Endothelial cell of umbilical vein (primary cell): ENCODE measurements around the gene DENND1B. TPM values are rescaled to one million over a fixed set of nuclear protein-coding genes. Genes with fewer than 3 reads are reported as not detected.

ENCODE experiments used
- BruUV-seq: library from RNA; stranded (reverse); fragments of 400-500 nt; replicated peaks from 2 replicates; lab custom pipeline; 2021; lab: Mats Ljungman, UMichigan
- CTCF ChIA-PET: fragments of 300-600, 350-600 bp; sonication (Branson Sonifier 250); formaldehyde crosslinking; loops from one replicate; lab custom pipeline; 2021; ENCODE audit warnings: antibody characterized with exemption, inconsistent platforms; lab: Charles Lee
- POLR2A ChIA-PET: fragments of 300-600, 350-600 bp; sonication (Branson Sonifier 250); formaldehyde crosslinking; loops from one replicate; lab custom pipeline; 2021; ENCODE audit warnings: antibody characterized with exemption, inconsistent platforms; lab: Charles Lee
- DNase-seq: peaks from one replicate; pipeline ENCODE4 v3.0.0-alpha.2; 2011; ENCODE audit warnings: low read depth, low spot score
- FAIRE-seq: peaks from 2 replicates; lab custom pipeline; 2011; peaks lifted over from hg19 to GRCh38; lab: Jason Lieb, UNC
- H2AFZ ChIP-seq: 2 replicates; pipeline ENCODE4 v1.6.0; 2012; ENCODE audit warnings: low read depth, low read length, control low read depth, inconsistent platforms
- H3K27ac ChIP-seq: 2 replicates; pipeline ENCODE4 v1.5.1; 2011; ENCODE audit warnings: low read depth, mild to moderate bottlenecking, control low read depth, low read length, moderate library complexity; ENCODE audit not compliant: insufficient read depth
- H3K27me3 ChIP-seq, 2 experiments: 2 replicates each; pipeline versions ENCODE4 v1.6.0 to v1.6.1; 2011; ENCODE audit warnings: low read length in 2 of 2, mixed read lengths in 1 of 2; ENCODE audit not compliant: control insufficient read depth in 2 of 2, insufficient read depth in 2 of 2
- H3K36me3 ChIP-seq, 2 experiments: 2 replicates in 1 of 2; 3 replicates in 1 of 2; pipeline ENCODE4 v1.5.1; 2011; ENCODE audit warnings: low read length in 2 of 2, mild to moderate bottlenecking in 1 of 2, moderate library complexity in 1 of 2; ENCODE audit not compliant: control insufficient read depth in 2 of 2, insufficient read depth in 2 of 2; ENCODE audit errors: extremely low read depth in 1 of 2
- H3K4me1 ChIP-seq: 3 replicates; pipeline ENCODE4 v1.5.1; 2011; ENCODE audit warnings: mild to moderate bottlenecking, low read length; ENCODE audit not compliant: control insufficient read depth, insufficient read depth; ENCODE audit errors: extremely low read depth
- H3K4me2 ChIP-seq: 2 replicates; pipeline ENCODE4 v1.6.1; 2011; ENCODE audit warnings: low read length, control low read depth, mixed read lengths; ENCODE audit not compliant: insufficient read depth
- H3K4me3 ChIP-seq, 3 experiments: fragments of 200-600 bp in 1 of 3; sonication (generic), shearing (Covaris generic) in 1 of 3; replicated peaks in 1 of 3; 2 replicates each; pipeline ENCODE4 v1.5.1; 2011 to 2016; ENCODE audit warnings: control low read depth in 3 of 3, low read length in 3 of 3, mild to moderate bottlenecking in 2 of 3, inconsistent platforms in 1 of 3, low read depth in 1 of 3, moderate library complexity in 1 of 3; ENCODE audit not compliant: insufficient read depth in 1 of 3
- H3K79me2 ChIP-seq: 2 replicates; pipeline ENCODE4 v1.6.0; 2012; ENCODE audit warnings: low read length, inconsistent platforms; ENCODE audit not compliant: control insufficient read depth, insufficient read depth
- H3K9ac ChIP-seq: replicated peaks from 2 replicates; pipeline ENCODE3; 2011; ENCODE audit warnings: low read length, control low read depth; ENCODE audit not compliant: insufficient read depth; ENCODE audit errors: extremely low read depth
- H3K9me1 ChIP-seq: replicated peaks from 3 replicates; pipeline ENCODE4 v1.6.0; 2011; ENCODE audit warnings: mild to moderate bottlenecking, low read length; ENCODE audit not compliant: control insufficient read depth, insufficient read depth; ENCODE audit errors: extremely low read depth
- H3K9me3 ChIP-seq: replicated peaks from 2 replicates; pipeline ENCODE4 v1.5.1; 2012; ENCODE audit warnings: low read length, inconsistent platforms; ENCODE audit not compliant: control insufficient read depth, insufficient read depth
- H4K20me1 ChIP-seq: replicated peaks from 2 replicates; pipeline ENCODE3; 2011; ENCODE audit warnings: mild to moderate bottlenecking, low read length; ENCODE audit not compliant: control insufficient read depth, insufficient read depth; ENCODE audit errors: extremely low read depth
- CTCF ChIP-seq, 2 donors: IDR thresholded peaks; 1 replicate in 1 of 2; 2 replicates in 1 of 2; pipeline ENCODE4 v1.5.1; 2011; ENCODE audit warnings: low read length in 2 of 2, mild to moderate bottlenecking in 2 of 2, moderate library complexity in 2 of 2, control low read depth in 1 of 2, inconsistent platforms in 1 of 2, low read depth in 1 of 2; ENCODE audit not compliant: insufficient read depth in 1 of 2; ENCODE audit errors: extremely low read depth in 1 of 2
- EZH2 ChIP-seq: IDR thresholded peaks from 2 replicates; pipeline ENCODE4 v1.6.1; 2012; ENCODE audit warnings: borderline replicate concordance, low read depth, mild to moderate bottlenecking, moderate library complexity, low read length, inconsistent platforms; ENCODE audit not compliant: severe bottlenecking
- FOS ChIP-seq: IDR thresholded peaks from 2 replicates; pipeline ENCODE4 v1.6.1; 2011; ENCODE audit warnings: mild to moderate bottlenecking, low read length, moderate library complexity, borderline replicate concordance; ENCODE audit not compliant: insufficient read depth
- GATA2 ChIP-seq: IDR thresholded peaks from 2 replicates; pipeline ENCODE4 v1.7.0; 2011; ENCODE audit warnings: low read depth, mild to moderate bottlenecking, moderate library complexity, mixed read lengths, low read length; ENCODE audit not compliant: insufficient read length, insufficient read depth
- JUN ChIP-seq: IDR thresholded peaks from 2 replicates; pipeline ENCODE4 v1.6.1; 2011; ENCODE audit warnings: borderline replicate concordance, low read depth; ENCODE audit not compliant: insufficient read length, insufficient read depth
- MAX ChIP-seq: IDR thresholded peaks from 2 replicates; pipeline ENCODE4 v1.6.1; 2011; ENCODE audit not compliant: insufficient read depth, insufficient read length
- MYC ChIP-seq: IDR thresholded peaks from one replicate; pipeline ENCODE4 v1.6.1; 2011; ENCODE audit warnings: mild to moderate bottlenecking, low read depth, low read length
- POLR2A ChIP-seq: IDR thresholded peaks from 2 replicates; pipeline ENCODE4 v1.6.1; 2012; ENCODE audit warnings: low read depth, mild to moderate bottlenecking, control low read depth, low read length
- POLR2AphosphoS5 ChIP-seq: IDR thresholded peaks from 2 replicates; pipeline ENCODE4 v1.6.1; 2012; ENCODE audit warnings: low read depth, mild to moderate bottlenecking, control low read depth, low read length, moderate library complexity; ENCODE audit not compliant: insufficient read depth
- dilution Hi-C: fragments of 300-500 bp; cut with MboI; formaldehyde crosslinking; loops from one replicate; pipeline ENCODE4 v1.15.0; 2019; ENCODE audit warnings: low sequenced_read_pairs; ENCODE audit not compliant: extremely low pct_ligation_motif_present
- intact Hi-C: fragments of 100-400 bp; cut with micrococcal nuclease; formaldehyde crosslinking; loops from one replicate; pipeline ENCODE4 v1.10.0; 2022
- polyA plus RNA-seq, 4 experiments: library from polyadenylated mRNA; depleted of rRNA in 3 of 4; stranded (reverse) in 3 of 4; unstranded in 1 of 4; fragments of >200 nt; gene quantifications; 2 replicates each; pipeline versions ENCODE4 v1.2.1 to v1.2.3, GENCODE V29; 2011 to 2012; ENCODE audit warnings: missing spikeins in 1 of 4
- total RNA-seq: library from RNA; stranded (reverse); gene quantifications from 2 replicates; pipeline ENCODE4 v1.2.3, GENCODE V29; 2021

The DENND1B gene
- total and polyA plus RNA-seq, 2 donors (not counting 3 experiments of a cell fraction or from before 2014, with no cell fraction given): 0.97 to 3.3 TPM

- Histone ChIP-seq H3K9ac (no peak overlapping the region), H4K20me1 (no peaks in the 10 kb centered on the region), H2AFZ (no peak overlapping the region), H3K36me3 (no peaks in the 10 kb centered on the region), H3K9me3 (no peaks in the 10 kb centered on the region), H3K27ac (no peak overlapping the region), H3K4me1 (no peaks in the 10 kb centered on the region), H3K4me3 (no peak overlapping the region), H3K79me2 (no peaks in the 10 kb centered on the region), H3K27me3 (no peaks in the 10 kb centered on the region), H3K4me2 (no peak overlapping the region), H3K9me1 (no peaks in the 10 kb centered on the region)
- dilution Hi-C loops: no loop called here
- POLR2A ChIA-PET: no interaction called here
- DNase-seq (no peak), FAIRE-seq (no peak)
- no peak for TF ChIP-seq CTCF (IDR thresholded peaks at IDR 0.05; ENCODE audit: extremely low read depth in 1 of 2, insufficient read depth in 1 of 2, low read depth in 1 of 2, low read length in 2 of 2)
- no peak for TF ChIP-seq POLR2AphosphoS5
- no peak for TF ChIP-seq JUN
- TF ChIP-seq MYC: no peak
- TF ChIP-seq POLR2A: no peak
- TF ChIP-seq EZH2: no peak
- no peak for TF ChIP-seq MAX
- TF ChIP-seq FOS: no peak
- no peak for TF ChIP-seq GATA2
- CTCF ChIA-PET: interaction anchor here (1.2 to 2.0 kb wide), 2 partner anchors 46 to 185 kb away, joined by 3 to 5 read pairs; no protein-coding TSS in a partner anchor
- intact Hi-C loops: no loop called here
- no TSS peak for BruUV-seq
Measured at GRCh38 chr1:197683895-197684553, 91.3 kb downstream of the DENND1B start.
